GM19372 (cell line): ENCODE measurements around the gene SCN4A.
"Not testable (repeated sequence)": the region's sequence is repeated elsewhere in the genome, so short reads cannot be mapped to it uniquely, and the experiment has no call there.

Source experiments
- ATAC-seq: cut with Tn5 transposase; IDR thresholded peaks from one replicate; pipeline ENCODE4 v1.9.1; 2021; ENCODE audit warnings: mild to moderate bottlenecking, low read depth, moderate library complexity; ENCODE audit not compliant: unreplicated experiment

SCN4A gene

DNA sequence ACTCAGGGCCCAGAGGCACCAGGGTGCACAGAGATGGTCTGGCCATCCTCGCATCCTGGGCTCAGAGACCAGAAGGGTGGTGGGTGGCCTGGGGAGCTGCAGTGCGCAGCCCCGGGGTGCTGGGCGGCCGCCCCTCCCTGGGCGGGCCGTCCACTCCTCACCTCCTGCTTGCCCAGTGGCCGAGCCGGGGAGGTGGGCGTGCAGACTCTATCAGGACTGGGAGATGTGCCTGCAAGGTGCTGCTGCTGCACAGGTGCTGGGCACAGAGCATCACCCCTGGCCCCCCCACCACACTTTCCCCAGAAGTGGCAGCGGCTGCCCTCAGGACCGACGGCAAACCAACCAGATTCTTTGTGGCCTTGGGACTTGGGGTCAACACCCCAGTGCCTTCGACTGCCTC, at the start of gene SCN4A:
Gene SCN4A (minus strand): TSS at position 123 of the 400 bp plus-strand sequence. CDS start 77 bp downstream, at position 46.
- no peak for ATAC-seq

DNA sequence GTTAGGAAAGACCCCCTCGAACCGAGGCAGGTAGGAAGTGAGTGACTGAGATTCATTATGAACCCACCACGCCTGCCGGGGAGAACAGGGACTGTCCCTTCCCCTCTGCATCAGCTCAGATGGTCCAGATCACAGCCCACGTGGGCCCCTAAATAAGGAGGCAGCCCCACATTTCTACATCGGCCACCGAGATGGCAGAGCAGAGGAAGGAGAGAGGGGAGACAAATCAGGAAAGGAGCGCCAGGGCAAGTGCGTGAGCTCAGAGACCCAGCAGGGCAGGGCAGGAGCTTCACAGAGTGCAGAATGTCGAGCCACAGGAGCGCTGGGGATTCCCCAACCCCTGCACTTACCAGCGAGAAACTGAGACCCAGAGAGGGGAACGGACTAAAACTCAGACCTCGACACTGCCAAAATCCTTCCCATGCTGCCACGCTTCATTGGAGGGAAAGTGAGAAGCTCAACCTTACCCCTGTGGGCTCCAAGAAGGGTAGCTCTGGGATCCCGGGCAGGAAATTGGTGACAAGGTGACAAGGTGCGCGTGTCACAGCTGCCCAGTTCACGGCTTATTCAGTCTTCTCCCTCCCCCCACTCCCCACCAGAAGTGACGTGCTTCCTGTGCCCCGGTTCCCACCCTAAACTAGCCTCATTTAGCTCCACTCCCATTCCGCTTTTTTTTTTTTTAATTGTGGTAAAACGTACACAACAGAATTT, 47.5 kb upstream of the SCN4A start, which contains the start of gene ICAM2:
Gene ICAM2 (minus strand): TSS at position 578 of the 711 bp plus-strand sequence. CDS start 13,942 bp downstream, outside the sequence.
- ATAC-seq: peak; percentile 70

DNA sequence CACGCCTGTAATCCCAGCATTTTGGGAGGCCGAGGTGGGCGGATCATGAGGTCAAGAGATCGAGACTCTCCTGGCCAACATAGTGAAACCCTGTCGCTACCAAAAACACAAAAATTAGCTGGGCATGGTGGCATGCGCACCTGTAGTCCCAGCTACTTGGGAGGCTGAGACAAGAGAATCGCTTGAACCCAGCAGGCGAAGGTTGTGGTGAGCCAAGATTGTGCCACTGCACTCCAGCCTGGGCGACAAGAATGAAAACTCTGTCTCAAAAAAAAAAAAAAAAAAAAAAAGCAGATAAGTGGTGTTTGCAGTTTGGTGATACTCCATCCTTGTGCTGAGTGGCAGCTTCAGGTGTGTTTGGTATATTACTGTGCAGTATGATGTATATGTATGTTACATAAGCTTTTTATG, 46.8 kb upstream of the SCN4A start:
- not testable (repeated sequence) for ATAC-seq

DNA sequence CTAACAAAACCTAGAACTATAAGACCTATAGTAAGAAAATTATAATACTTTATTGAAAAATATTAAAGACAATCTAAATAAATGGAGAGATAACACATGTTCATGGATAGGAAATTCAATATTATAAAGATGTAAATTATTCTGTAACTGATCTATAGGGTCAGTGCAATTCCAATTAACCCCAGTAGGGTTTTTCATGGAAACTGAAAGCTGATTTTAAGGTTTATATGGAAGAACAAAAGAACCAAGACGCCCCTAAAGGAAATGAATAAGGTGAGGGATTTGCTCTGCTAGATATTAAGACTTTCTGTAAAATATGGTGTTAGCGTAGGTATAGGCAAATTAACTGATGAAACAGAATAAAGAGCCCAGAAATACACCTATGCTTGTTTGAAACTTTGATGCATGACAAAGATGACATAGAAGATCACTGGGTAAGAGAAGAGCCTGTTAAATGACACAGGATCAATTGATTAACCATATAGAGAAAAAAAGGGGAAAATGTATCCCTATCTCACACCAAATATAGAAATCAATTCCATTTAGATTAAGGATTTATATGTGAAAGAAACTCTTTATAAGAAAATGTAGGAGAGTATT, 44.8 kb upstream of the SCN4A start:
- ATAC-seq: no peak

DNA sequence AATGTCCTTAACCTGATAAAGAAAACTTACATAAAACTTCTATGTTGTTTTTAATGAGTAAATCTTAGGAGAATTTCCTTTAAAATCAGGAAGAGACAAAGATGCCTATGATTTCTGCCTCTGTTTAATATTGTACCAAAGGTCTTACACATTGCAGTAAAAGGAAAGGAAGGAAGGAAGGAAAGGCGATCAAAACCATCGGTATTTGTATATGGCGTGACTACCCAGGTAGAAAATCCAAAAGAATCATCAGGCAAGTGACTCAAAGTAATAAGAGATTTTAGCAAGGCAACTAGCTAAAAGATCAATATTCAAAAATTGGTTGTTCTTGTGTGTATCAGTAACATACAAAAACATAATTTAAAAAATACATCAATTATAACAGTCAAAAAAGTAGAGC, 44.3 kb upstream of the SCN4A start:
- no peak for ATAC-seq

DNA sequence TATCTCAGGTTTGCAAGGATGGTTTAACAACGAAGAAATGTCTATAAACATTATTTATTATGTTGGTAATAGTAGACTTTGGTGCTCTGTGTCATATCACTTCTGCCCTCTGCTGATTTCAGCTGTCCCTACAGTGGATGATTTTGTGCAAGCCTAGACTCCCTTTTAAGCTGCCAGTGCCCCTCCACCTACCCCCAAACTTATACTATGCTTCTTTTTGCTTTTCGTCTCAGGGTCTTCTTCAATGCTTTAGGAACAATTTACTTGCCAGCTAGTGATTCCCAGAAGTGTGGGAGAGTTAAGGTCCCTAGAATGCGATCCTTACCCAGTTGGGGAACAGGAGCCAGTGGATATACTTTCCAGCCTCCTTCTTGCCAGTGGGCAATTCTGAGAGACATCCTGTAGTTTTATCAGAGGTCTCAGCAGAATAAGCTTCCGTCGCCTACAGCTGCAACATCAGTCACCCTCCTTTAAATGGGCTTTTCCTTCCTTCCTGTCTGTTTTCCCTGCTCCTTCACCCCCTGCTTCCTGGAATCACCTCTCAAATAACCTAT, 43.6 kb upstream of the SCN4A start:
- no peak for ATAC-seq

DNA sequence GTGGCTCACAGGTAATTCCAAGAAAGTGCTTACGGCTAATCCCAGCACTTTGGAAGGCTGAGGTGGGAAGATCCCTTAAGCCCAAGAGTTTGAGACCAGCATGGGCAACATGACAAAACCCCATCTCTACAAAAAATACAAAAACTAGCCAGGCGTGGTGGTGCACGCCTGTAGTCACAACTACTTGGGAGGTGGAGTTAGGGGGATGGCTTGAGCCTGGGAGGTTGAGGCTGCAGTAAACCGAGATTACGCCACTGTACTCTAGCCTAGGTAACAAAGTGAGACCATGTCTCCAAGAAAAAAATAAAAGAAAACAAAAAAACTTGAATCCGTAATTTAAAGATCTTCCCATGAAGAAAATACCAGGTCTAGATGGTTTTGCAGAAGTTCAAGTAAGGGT, 42.7 kb upstream of the SCN4A start:
- ATAC-seq: no peak

DNA sequence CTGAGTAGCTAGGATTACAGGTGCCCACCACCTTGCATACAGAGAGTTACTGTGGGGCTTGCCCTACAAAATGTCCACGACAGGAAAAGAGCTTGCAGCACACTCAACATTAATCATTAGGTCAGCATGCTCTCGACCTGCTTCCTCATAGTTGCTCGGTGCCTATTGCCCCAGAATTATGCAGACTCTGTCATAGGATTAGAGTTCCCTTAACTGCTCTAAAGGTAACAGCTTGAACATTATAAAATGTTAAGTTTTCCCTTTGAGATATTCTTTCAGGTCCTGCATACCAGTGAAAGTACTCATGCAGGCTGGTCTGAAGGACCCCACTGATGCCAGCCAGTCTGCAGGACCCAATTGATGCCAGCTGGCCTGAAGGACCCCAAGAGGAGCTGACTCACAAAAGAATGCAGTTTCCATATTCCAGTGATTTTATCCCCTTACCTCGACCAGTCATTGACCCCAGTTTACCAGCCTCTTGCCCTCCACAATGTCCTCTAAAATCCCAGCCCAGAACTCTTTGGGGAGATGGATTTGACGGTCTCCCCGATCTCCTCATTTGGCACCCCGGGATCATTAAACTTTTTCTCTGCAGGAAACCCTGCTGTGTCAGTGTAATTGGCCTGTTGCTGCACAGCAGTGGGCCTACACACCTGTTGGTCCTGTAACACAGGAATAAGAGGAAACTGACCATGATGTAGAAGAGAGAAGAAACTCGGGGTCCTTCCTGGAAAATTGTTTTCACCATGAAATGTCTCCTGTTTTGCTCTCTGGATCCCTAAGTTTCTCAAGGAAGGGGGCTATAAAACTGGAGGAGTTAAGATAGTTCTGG, 37.1 kb upstream of the SCN4A start:
- ATAC-seq: no peak

DNA sequence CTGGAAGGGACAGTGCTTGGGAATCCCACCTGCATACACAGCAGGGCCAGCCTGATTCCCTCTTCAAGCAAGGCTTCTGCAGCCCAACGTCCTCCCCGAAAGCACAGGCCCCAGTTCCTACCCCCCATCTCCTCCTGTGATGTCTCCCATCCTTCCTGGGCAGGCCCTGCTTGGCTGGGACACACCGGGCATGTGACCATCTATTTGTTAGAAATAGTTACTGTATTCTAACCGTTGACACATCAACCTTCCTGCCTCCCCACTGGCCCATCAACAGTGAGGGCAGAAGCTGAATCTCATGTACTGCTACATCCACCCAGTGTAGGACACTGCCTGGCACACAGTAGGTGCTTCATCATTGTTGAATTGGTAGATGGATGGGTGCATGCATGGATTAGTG, 36.1 kb upstream of the SCN4A start:
- no peak for ATAC-seq

DNA sequence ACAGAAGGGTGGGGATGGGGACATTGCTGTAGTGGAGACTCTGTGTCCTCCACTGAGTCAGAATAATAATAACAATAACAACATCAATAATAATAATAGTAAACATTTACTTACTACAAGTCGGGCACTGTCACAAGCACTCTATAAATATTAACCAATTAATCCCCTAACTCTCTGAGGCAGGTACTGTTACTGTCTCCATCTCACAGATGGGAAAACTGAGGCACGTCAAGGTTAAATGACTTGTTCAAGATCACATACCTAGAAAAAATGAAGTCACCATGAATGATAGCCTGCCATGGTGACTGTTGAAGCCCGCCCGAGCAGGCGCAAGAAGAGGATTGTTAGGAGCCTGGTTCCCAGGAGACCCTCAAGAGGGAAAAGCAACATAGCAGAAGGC, 35.6 kb upstream of the SCN4A start:
- no peak for ATAC-seq

DNA sequence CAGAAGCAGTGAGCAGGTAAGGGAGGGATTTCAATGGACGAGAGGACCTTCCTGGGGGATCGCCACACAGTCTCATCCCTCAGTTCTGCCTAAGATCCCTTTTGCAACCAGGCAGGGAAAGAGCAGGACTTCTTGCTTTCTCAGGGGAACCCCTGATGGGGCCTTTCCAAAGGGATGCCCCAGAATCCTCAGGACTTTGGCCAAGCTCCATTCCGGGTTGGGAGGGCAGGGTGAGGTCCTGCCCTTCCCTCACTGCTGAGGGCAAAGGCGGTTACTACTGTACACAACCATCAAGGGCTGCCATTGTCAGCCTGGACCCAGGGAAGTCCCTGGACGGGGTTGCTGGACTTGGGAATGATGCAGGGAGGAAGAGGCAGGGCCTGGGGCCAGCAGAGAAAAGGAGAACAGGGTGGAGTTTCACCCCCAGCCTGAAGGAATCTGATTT, 35.1 kb upstream of the SCN4A start:
- no peak for ATAC-seq

DNA sequence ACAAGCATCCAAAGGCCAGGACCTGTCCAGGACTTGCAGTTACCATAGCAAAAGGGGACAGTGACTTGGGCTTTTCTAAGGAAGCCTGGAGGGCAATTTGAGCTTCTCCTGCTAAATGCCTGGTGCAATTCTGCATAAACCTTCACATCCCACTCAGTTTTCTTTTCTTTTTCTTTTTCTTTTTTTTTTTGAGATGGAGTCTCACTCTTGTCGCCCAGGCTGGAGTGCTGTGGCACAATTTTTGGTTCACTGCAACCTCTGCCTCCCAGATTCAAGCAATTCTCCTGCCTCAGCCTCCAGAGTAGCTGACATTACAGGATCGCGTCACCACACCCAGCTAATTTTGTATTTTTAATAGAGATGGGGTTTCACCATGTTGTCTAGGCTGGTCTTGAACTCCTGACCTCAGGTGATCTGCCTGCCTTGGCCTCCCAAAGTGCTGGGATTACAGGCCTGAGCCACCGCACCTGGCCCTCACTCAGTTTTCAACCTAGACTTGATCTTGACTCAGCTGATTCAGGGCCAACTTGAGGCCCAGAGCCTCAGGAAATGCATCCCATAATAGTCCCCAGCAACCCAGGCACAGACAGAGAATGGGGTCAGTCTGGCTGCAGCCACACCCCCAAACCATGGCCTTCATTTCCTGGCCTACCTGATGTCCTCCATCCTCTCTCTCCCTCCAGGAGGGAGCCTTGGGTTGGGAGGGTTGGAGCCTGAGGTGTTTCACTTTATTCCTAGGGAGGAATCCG, 34.5 kb upstream of the SCN4A start:
- ATAC-seq: not testable (repeated sequence)

DNA sequence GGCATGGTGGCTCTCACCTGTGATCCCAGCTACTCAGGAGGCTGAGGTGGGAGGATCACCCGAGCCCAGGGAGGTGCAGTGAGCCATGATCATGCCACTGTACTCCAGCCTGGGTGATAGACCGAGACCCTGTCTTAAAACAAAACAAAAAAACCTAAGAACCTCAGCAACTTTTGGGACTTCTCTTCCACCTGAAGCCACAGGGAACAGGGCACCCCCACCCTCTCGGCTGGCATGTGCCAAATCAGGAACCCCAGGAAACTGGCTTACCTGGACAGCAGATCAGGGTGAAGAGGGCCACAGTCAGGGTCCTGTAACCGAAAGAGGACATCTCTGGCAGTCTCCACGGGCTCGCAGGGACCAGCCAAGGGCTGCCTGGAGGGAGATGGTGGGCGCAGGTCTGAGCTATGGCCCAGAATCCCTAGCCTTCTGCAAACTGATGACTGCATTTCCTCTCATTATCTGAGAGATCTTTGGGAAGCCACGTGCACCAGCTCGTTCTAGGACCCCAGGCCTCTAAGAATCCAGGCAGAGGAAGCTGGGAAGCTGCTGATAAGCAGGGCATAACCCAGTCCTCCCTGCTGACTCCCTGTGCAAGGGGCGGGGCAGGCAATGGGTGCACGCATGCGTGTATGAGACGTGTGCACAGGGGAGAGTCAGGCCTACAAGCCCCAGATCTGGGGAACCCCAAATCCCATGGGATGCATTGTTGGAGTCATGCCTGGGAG, 33.8 kb upstream of the SCN4A start:
- no peak for ATAC-seq

DNA sequence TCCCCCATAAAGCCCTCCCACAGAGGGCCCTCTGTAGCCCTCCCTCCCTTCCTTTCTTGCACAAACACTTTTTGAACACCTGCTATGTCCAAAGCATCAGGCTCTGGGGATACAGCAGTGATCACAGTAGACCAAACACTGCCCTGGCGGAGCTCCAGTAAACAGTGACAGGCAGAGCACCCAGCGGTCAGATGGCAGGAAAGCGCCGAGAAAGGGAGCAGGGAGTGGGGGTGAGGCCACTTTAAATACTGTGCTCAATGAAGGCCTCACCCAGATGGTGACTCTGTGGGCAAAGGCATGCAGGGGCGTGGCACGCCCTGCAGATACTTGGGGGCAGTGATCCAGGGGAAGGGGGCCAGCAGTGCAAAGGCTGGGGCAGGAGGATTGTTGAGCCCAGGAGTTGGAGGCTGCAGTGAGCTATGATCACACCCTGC, 33.0 kb upstream of the SCN4A start:
- ATAC-seq: no peak

DNA sequence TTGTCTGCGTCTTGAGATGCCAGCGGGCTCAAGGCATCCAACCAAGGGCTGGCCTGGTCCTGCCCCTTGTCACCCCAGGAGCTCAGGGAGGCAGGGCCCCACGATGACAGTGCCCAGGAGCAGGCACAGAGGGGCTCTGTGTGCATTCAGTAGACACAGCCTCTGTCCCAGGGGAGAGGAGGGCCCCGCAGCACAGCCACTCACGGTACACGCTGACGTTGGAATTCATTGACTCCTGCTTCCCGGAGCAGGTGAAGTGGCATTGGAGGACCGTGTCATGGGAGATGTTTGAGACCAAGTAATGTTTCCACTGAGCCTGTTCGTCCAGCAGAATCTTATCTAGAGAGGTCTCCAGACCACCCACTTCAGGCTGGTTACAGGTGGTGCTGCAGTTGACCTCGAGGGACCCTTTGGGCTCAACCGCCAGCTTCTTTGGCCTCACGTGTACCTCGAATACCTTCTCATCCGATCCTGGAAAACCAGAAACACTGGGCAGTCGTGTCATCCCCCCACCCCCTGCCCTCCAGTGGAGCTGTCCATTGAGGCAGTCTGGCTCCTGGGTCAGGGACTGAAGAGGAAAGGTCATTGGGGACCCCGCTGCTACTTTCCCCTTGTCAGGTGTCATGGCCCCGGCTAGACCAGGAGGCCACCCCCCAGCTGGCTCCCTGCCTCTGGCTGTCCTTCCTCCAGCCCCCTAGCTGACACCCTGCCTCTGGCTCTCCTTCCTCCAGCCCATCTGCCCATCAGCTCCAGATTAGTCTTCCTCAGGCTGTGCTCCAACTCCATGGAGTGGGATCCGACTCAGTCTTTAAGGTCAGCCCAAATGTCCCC, 32.4 kb upstream of the SCN4A start:
- no peak for ATAC-seq

DNA sequence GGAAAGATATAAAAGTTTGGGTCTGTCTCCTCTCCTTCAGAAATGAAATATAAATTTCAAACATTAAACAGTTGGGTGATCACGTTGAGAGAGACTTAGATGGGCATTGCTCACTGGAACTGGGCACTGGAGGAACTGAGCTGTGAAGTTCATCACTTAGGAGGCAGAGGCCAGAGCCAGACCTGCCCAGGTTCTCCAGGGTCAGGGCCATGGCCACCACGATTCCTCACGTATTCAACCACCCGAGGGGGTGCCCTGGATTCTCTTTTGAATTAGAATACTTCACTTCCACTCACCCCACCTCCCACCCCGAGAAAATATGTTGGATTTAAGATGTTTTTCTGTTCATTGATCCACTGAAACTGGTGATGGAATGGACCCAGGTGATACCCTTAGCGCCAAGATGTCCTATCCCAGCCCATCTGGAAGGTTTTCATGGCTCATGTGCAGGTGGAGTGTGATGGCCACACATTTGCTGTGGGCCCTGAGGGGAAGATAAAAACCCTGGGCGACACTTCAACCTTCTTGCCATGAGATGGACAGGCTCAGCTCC, 31.6 kb upstream of the SCN4A start:
- no peak for ATAC-seq

DNA sequence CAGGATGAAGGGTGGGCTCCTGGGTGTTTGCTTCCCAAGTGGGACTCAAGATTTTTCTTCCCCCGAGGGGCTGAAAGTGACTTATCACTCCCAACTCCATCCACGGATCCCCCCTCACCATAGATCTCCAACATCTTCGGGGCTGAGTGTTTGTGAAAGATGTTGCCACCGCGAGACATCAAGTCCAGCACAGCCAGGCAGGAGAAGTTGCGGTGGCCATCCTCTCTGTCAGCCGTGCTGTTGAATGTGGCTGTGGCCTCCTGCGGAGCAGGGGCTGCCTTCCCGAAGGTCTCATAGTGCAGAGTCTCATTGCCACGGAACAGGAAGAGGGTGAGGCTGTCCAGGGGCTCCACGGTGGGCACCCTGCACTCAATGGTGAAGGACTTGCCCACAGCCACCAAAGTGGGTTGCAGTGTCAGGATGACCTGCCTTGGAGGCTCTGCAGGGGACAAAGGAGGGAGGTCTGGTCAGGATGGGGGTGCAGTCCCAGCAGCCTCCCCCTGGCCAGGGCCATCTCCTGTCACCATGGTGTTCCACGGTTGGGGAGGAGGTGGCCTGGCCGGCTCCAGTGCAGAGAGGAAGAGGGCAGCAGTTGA, 30.9 kb upstream of the SCN4A start:
- no peak for ATAC-seq
